AG10803 (cell line): ENCODE data around the gene SNAP25.

Source experiments
- DNase-seq: peaks from one replicate; pipeline ENCODE4 v3.0.0; 2010; ENCODE audit warnings: low read depth
- H3K4me3 ChIP-seq: 2 replicates; pipeline ENCODE4 v1.5.1; 2011; ENCODE audit warnings: mild to moderate bottlenecking, low read length, control low read depth
- CTCF ChIP-seq: conservative IDR thresholded peaks from 2 replicates; pipeline ENCODE4 v1.5.1; 2011; ENCODE audit warnings: mild to moderate bottlenecking, low read length, control low read depth, inconsistent platforms

Gene SNAP25

GRCh38 chr20:10318291-10319024 is 99.8 kb downstream of the SNAP25 start:
- H3K4me3 ChIP-seq = no peak overlapping the region
- TF ChIP-seq CTCF = no peak
- no peak for DNase-seq

- TF ChIP-seq CTCF = no peak
- DNase-seq = no peak
- no peak overlapping the region for H3K4me3 ChIP-seq
Measured at GRCh38 chr20:10319855-10320254, 101.2 kb downstream of the SNAP25 start.

- no peak for DNase-seq
- H3K4me3 ChIP-seq = no peak overlapping the region
- TF ChIP-seq CTCF = no peak
Measured at GRCh38 chr20:10321138-10321717, 102.6 kb downstream of the SNAP25 start.

GRCh38 chr20:10322073-10323012 is 103.7 kb downstream of the SNAP25 start:
- H3K4me3 ChIP-seq = no peak overlapping the region
- no peak for TF ChIP-seq CTCF
- no peak for DNase-seq

GRCh38 chr20:10323729-10324128 is 105.1 kb downstream of the SNAP25 start:
- H3K4me3 ChIP-seq = no peak overlapping the region
- no peak for TF ChIP-seq CTCF
- no peak for DNase-seq

GRCh38 chr20:10324198-10324847 is 105.7 kb downstream of the SNAP25 start:
- H3K4me3 ChIP-seq = no peak overlapping the region
- no peak for DNase-seq
- TF ChIP-seq CTCF = no peak
